ENCODE data around the gene HECTD1.
"Not testable (repeated sequence)": the region's sequence is repeated elsewhere in the genome, so short reads cannot be mapped to it uniquely, and the experiment has no call there.

The HECTD1 gene

DNA sequence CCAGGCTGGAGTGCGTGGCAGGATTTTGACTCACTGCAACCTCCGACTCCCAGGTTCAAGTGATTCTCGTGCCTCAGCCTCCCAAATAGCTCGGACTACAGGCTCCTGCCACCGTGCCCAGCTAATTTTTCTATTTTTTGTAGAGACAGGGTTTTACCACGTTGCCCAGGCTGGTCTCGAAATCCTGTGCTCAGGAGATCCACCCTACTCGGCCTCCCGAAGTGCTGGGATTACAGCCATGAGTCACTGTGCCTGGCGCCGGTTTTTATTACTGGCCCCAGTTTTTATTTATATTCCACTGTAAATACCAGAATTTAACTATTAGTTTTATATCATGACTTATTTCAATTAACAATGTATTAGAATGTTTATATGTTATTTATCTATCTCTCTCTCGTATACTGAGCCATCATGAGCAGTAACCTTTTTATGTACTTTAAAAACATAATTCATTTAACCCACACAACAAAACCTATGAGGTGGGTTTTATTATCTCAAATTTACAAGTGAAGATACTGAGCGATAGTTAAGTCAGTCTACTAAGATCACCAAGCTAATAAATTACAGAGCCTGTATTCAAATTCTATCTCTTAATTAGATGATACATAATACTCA lies 47.8 kb downstream of the HECTD1 start:
- DNase-seq: no peak

DNA sequence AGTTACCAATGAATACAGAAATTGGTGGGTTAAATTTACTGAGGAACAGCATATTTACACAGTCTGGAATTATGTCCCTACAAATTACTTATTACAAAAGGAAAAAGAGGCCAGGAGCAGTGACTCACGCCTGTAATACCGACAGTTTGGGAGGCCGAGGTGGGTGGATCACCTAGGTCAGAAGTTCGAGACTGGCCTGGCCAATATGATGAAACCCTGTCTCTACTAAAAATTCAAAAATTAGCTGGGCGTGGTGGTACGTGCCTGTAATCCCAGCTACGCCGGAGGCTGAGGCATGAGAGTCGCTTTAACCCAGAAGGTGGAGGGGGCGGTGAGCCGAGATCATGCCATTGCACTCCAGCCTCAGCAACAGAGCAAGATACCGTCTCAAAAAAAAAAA lies 52.6 kb downstream of the HECTD1 start:
- DNase-seq: no peak

DNA sequence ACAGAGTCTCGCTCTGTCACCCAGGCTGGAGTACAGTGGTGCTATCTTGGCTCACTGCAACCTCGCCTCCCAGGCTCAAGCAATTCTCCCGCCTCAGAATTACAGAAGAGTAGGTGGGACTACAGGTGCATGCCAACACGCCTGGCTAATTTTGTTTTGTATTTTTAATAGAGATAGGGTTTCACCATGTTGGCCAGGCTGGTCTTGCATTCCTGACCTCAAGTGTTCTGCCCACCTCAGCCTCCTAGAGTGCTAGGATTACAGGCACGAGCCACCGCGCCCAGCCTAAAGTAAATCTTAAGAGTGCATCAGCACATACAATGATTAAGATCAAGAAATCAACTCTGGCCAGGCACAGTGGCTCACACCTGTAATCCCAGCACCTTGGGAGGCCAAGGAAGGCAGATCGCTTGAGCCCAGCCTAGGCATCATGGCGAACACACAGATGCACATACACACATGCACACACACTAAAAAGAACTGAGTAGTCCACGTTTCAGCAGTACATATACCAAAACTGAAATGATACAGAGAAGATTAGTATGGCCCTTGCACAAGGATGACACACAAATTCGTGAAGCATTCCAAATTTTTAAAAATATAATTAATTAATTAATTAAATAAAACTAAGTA lies 65.0 kb downstream of the HECTD1 start:
- peak; percentile 4 for DNase-seq

DNA sequence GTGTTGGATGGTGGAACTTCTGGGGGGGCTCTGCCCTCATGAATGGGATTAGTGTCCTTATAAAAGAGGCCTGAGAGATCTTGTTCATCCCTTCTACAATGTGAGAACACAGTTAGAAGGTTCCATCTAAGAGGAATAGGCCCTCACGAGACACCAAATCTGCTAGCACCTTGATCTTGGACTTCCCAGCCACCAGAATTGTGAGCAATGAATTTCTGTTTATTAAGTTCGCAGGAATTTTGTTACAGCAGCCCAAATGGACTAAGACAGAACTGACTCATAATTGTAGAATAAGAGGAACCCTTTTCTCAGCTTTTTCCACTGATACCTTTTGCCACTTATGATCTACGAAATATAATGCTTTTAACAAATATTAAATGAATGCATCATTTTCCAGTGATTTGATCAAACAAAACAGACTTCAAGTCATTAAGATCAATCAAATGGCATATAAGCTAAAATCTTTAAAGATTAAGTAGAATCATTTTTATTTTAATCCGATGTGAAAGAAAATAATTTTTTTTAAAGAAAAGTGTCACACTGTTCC lies 68.2 kb downstream of the HECTD1 start:
- DNase-seq: no peak

DNA sequence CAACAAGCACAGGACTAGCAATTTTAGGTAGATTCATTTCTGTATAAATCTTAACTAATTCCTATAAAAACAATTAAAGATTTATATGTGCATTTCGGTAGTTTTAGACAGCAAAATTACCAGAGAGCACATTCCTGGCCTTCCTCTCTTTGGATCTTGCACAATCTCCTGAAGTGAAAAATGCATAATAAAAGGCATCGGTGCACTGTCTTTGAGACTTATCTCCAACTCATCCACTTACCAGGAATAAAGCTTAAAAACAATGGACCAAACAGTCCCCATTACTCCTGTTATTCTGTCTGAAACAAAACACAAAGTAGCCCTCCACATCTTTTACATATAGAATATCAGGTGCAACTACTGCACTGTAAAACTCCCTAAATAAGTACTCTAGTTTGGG lies 69.3 kb downstream of the HECTD1 start:
- no peak for DNase-seq

DNA sequence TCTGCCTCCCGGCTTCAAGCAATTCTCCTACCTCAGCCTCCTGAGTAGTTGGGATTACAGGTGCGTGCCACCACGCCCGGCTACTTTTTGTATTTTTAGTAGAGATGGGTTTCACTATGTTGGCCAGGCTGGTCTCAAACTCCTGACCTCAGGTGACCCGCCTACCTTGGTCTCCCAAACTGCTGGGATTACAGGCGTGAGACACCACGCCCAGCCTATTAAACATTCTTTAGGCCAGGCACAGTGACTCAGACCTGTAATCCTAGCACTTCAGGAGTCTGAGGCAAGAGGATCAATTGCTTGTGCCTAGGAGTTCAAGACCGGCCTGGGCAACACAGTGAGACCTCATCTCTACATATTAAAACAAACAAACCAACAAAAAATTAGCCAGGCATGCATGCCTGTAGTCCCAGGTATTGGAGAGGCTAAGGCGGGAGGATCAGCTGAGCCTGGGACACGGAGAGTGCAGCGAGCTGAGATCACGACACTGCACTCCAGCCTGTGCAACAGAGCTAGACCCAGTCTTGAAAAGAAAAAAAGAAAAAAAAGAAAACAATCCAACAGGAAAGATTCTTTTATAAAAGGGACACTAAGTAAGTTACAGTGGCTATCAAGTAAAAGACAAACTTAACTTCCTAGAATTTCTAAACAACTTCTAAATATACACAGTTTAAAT lies 70.2 kb downstream of the HECTD1 start:
- DNase-seq: no peak

DNA sequence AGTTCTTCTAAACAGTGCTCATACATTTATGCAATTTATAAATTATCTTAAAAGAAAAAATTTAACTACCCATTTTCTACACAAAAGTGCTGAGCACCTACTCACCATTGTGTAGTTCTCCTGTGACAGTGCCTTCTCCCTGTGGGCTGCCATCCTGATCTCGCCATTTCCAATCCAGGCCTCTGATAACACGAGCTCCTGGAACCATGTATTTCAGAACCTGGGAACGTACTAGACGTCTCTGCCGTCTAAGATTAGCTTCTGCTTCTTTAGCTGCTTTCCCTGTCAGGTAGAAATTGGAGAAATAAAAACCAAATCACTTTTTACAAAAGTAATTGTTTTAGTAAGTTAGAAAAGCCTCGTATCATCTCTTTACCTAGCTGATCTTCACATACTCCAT lies 74.5 kb downstream of the HECTD1 start:
- no peak for DNase-seq

DNA sequence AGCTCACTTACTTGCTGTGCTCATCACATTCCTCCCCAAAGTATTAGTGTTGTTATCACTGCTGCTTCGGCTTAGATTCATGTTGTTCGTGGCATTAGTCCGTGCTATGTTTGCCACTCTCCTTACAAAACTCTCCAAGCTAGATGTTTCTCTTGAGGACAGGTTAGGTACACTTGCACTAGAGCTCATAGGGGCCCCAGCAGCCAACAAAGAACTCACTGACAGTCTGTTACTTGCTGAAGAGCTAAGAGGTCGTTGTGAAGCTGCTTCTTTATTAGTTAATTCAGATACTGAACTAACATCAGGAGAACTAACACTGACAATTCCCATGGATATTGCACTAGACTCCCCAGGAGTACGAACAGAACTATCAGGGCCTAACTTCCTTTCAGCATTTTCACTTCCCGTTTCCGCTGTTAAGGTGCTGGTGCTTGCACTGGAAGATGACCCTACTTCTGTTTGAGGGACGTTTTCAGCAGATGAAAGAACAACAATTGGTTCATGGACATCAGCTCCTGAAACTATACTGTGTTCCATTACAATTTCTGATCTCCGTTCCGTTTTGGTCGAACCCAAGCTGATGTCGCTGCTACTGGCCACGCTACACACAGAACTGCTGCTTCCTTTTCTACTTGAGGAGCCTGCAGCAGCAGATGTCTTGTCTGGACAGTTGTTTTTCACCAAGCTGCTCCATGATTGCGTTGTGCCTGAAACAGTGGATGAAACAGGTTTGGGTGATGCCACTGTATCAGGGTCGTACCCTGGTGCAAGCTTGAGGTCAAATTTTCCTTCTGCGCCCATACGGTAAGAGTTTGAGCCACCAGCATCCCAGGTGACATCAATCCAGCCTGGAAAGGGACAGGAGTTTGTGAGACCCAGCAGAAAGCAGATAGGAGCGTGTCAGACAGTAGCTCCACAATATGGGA lies 78.7 kb downstream of the HECTD1 start:
- DNase-seq: no peak

DNA sequence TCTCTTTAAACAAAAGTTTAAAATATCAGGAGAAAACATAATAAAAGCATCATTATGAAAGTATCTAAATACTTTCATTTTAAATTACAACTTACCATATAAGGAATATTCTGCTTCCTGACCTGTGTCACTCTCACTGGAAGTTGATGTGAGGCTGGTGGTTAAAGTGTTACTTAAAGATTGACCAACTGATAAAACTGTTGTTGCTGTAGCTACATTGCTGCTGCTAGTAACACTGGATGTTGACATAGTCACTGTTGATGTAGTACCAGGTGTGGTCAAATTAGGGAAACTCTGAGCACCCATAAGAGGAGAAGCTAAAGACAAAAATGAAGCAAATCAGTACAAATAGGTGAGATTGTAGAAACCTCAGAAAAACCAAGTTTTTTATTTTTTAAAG lies 79.9 kb downstream of the HECTD1 start:
- no peak for DNase-seq

DNA sequence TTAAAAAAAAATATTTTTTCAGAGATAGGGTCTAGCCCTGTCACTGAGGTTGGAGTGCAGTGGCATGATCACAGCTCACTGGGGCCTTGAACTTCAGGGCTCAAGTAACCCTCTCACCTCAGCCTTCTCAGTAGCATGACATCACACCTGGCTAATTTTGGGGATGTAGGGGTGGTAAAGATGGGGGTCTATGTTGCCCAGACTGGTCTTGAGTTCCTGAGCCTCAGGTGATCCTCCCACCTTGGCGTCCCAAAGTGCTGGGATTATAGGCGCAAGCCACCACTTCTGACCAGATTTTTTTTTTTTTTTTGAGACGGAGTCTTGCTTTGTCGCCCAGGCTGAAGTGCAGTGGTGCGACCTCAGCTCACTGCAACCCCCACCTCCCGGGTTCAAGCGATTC lies 80.9 kb downstream of the HECTD1 start:
- no peak for DNase-seq

DNA sequence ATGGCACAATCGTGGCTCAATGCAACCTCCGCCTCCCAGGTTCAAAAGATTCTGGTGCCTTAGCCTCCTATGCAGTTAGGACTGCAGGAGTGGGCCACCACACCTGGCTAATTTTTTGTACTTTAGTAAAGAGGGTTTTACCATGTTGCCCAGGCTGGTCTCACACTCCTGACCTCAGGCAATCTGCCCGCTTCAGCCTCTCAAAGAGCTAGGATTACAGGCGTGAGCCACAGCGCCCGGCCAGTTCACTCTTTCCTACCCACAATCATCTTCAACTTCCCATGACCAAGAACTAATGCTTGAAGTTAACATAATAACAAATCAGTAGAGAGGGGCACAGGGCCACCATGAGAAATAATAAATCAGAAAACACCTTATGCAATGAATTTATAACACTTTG lies 82.4 kb downstream of the HECTD1 start:
- DNase-seq: no peak

DNA sequence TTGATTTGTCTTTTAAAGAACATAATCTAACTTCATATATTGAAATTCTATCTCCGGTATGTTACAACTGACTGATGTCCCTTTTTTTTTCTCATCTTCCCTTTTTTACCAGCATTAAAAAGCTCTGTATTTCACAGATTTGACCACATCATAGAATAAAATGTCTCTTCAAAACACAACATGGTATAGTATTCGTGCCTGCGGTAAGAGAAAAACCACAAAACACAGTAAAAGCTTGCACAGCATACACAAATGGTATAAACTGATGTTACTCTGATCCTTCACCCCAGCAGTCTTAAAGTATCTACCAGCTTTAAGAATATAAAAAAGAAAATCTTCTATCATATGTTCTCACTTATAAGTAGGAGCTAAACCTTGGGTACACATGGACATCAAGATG lies 83.4 kb downstream of the HECTD1 start:
- no peak for DNase-seq

DNA sequence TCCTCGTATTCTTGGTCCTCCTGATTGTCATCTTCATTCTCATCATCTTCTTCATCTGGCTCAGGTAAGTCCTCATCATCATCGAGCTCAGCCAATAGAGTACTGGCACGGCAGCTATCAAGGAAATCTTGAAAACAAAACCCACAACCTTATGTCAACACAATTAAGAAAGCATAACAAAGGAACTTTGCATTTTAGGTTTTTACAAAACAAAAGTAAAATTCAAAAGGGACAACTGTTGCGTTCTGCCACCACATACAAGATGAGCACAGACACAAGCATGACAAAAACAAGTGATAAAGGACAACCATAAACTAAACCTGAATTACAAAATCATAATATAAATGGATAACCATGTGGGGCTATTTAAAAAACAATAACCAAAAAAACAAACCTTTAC lies 84.7 kb downstream of the HECTD1 start:
- no peak for DNase-seq

DNA sequence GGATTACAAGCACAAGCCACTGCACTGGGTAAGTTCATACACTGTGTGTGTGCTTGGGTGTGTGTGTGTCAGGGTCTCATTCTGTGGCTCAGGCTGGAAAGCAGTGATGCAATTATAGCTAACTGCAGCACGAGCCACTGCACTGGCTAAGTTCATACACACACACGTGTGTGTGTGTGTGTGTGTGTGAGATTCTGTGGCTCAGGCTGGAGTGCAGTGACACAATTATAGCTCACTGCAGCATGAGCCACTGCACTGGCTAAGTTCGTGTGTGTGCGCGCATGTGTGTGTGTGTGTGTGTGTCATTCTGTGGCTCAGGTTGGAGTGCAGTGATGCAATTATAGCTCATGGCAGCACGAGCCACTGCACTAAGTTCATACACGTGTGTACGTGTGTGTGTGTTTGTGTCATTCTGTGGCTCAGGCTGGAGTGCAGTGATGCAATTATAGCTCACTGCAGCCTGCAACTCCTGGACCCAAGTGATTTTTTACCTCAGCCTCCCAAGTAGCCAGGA lies 85.4 kb downstream of the HECTD1 start:
- DNase-seq: no peak

DNA sequence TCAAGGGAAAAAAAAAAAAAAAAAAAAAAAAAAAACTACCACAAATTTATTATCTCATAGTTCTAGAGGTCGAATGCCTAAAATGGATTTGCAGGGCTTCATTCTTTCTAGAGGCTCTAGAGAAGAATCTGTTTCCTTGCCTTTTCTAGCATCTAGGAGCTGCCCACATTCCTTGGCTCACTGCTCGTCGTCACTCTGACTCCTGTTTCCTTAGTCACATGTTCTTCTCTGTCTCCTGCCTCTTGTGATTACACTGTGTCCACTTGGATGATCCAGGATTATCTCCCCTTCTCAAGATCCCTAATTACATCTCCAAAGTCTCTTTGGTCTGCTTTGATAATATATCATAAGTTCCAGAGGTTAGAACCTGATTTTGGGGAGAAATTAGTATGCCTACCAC lies 88.7 kb downstream of the HECTD1 start:
- DNase-seq: no peak

DNA sequence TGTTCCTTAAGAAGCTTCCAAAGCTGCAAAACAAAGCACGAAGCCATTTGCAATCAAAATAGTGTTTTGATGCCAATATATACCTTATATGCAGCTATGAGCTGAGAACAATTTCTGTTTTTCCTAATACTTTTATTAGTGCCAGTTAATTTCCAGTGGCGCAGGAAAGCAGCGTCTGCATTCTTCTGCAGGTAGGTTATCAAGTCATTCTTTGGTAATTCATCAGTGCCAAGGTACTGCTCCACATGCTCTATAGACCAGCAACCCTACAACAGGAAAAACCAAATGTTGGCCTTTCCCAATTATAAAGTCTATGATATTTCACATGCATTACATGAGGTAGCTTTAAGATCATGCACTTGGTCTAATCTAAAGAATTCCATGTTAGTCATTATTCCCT lies 93.8 kb downstream of the HECTD1 start:
- no peak for DNase-seq

DNA sequence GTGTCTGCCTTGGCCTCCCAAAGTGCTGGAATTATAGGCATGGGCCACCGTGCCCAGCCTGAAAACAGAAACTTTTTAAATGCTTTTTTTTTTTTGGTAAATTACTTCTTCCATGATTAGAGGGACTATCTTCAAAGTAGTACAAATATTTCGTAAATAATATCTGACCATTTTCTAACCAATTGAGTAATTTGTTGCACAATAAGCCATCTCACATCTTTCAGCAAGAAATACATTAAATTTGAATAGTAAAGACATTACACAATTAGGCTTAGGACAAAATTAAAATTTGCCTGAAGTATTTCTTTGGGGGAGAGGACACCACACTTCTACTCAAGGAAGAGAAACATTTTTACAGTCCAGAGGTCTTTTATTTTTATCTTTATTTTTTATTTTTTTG lies 96.7 kb downstream of the HECTD1 start:
- DNase-seq: no peak

DNA sequence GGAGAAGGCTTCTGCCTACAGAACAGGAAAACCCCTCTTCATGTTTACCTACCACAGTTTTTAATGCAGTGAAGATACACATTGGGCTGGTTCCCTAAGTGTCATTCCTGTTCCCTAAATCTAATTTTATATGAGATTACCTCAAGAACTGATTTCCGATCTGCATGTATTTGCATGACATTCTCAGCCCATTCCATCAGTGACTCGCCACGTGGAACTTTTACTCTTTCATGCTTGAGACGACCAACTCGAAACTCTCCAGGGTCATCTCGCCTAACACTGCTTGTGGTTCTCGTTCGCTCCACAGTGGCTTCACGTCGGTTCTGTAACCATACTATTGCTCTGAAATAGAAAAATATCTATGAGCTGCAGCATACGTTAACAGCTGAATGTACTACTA lies 98.3 kb downstream of the HECTD1 start:
- DNase-seq: no peak

DNA sequence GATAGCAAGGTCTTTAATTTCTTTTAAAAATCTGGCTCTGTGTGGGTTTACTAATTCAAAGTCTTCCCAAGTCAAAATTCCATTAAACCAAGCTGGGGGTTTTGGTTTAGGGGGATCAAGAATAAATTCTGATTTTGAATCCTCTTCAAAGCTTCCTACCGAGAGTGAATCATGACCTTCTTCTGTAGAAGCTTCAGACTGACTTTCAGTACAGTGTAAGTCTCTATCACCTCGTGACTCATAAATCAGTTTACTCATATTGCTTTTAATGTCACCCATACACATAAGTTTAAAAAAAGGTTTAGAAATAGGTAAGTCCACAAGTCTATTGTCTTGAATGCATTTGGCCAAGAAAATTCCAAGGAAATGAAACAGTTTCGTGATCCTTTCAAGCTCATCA lies 100.8 kb downstream of the HECTD1 start:
- no peak for DNase-seq

DNA sequence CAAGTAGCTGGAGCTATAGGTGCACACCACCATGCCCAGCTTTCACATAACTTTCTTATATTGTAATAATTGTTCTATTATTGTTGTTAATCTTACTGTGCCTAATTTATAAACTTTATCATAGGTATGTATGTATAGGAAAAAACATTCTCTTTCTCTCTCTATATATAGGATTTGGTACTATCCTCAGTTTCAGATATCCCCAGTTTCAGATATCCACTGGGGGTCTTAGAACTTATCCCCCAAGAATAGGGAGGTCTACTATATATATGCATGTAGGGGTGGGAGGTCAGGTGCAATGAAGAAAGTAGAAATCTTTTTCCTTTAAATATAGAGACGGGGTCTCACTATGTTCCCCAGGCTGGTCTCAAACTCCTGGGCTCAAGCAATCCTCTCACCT lies 110.5 kb downstream of the HECTD1 start:
- no peak for DNase-seq

DNA sequence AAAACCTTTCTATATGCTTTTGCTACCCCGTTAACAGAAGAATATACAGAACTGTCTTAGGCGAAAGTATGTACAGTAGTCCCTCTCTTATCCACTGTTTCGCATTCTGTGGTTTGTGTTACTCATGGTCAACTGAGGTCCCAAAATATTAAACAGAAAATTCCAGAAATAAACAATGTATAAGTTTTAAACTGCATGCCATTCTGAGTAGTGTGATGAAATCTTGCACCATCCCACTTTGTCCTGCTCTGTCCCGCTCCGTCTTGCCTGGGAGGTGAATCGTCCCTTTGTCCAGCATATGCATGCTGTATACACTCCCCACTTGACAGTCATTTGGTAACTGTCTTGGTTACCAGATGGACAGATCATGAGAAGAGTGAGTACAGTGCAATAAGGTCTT lies 111.3 kb downstream of the HECTD1 start:
- DNase-seq: no peak

DNA sequence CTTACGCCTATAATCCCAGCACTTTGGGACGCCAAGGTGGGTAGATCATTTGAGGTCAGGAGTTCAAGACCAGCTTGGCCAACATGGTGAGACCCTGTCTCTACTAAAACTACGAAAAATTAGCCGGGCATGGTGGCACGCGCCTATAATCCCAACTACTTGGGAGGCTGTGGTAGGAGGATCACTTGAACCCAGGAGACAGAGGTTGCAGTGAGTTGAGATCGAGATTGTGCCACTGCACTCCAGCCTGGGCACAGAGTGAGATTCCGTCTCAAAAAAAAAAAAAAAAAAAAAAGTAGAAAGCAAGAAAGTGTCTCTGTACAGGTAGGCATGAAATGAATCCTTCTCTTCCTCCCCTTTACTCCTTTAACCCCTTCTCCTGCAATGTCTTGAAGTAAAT lies 111.8 kb downstream of the HECTD1 start:
- not testable (repeated sequence) for DNase-seq

Measured in right kidney (tissue), 1 donor.